Left ventricle myocardium superior (tissue), 1 donor: ENCODE measurements around the gene KIAA0930. TPM values are rescaled to one million over a fixed set of nuclear protein-coding genes. Genes with fewer than 3 reads are reported as not detected.
A peak's percentile ranks its signal among the peaks of the same experiment; 100 is the strongest.

ENCODE experiments used
- ATAC-seq: fragments of 200-7000 bp; cut with Tn5 transposase; one replicate; pipeline ENCODE4 v1.9.1; 2020; ENCODE audit warnings: mild to moderate bottlenecking, moderate library complexity
- DNase-seq: peaks from one replicate; pipeline ENCODE4 v3.0.0-alpha.2; 2020
- intact Hi-C: fragments of 100-400 bp; cut with micrococcal nuclease; formaldehyde crosslinking; loops from one replicate; pipeline ENCODE4 v1.11.0; 2022
- microRNA-seq: library from miRNA; unstranded; fragments of <30 nt; microRNA quantifications from one replicate; pipeline ENCODE4 v1.2.0, GENCODE V29; 2020; ENCODE audit warnings: borderline number of aligned reads
- total RNA-seq: library from RNA; stranded (reverse); fragmentation: NEBNext Ultra II Directional; extraction: Animal tissue kit (Norgen Biotek cat#: 25700); gene quantifications from one replicate; pipeline ENCODE4 v1.2.1, GENCODE V29; 2021
- donor health status: DM: no; HTN: yes; CAD: no; lungs with severe emphysema.

Gene KIAA0930
- total RNA-seq, 1 donor from 2014 or later, result 24.1 TPM

DNA sequence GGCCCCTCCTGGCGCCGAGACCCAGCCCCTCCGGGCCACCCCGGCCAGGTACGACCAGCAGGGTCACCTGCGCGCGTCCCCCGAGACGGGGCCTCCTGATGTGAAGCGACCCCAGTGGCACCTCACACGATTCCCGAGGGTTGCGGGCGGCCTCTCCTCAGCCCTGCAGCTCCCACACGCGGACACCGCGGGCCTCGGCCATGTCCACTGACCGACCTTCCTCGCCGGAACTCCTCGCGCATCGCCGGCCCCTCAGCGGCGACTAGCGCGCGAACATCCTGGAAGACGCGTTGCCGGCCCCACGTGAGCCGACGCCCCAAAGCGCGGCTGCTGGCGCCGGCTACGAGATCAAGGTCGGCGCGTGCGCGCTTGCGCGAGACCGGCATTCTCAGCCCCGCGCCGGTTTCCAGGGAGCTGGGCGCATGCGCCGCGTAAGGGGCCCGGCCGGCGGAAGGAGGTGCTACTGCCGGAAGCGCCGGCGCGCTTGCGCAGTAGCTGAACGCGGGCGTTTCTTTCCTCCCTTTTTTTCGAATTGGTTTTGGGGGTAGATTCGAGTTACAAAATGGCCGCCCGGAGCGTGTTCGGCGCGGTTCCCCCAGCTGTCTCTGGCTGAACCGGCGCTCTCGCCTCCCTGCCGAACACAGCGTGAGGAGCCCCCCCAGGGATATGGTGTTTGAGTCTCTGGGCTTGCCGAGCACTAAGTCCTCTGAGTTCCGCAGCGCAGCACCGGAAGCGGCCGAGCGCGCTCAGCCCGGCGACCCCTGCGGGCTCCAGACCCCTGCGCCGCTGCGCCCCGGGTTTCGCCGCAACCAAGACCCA, 77.0 kb downstream of the KIAA0930 start, which contains the start of gene NUP50:
Gene NUP50, plus strand, starts transcription at position 475 of the 819 bp plus-strand sequence. CDS start 4,253 bp downstream, outside the sequence.
- peak; percentile 97 for ATAC-seq
- DNase-seq, result peak; percentile 99
- intact Hi-C loops, result no loop called here

DNA sequence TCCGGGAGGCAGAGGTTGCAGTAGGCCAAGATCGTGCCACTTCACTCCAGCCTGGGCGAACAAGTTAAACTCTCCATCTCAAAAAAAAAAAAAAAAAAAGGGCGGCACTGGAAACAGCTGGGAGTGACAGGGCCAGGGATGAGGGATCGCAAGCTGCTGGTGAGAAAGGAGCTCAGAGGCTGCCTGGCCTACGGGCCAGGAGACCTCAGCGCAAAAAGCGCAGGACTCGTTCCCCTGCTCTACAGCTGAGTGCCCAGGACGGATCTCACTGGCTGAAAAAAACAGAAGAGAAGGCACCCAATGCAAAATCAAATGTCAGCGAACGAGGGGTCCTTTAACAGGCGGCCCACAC, 77.6 kb downstream of the KIAA0930 start:
- peak; percentile 47 for ATAC-seq
- DNase-seq, result no peak
- intact Hi-C loops, result no loop called here

DNA sequence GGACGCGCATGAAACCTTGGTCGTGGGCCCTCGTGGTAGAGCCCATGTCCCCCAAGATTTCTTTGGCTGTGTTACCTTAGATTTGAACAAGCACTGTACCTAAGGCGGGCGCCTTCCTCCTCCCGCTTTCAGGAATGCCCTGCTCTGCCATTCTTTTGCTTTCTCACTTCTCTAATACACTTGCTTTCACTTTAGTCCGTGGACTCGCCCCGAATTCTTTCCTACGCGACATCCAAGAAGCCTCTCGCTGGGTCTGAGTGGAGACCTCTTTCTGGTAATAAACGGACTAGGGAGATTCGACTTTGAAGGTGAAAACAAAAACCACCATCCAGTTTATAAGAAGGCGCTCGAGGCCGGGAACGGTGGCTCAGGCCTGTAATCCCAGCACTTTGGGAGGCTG, 78.2 kb downstream of the KIAA0930 start:
- DNase-seq, result no peak
- ATAC-seq, result no peak
- intact Hi-C loops, result no loop called here

DNA sequence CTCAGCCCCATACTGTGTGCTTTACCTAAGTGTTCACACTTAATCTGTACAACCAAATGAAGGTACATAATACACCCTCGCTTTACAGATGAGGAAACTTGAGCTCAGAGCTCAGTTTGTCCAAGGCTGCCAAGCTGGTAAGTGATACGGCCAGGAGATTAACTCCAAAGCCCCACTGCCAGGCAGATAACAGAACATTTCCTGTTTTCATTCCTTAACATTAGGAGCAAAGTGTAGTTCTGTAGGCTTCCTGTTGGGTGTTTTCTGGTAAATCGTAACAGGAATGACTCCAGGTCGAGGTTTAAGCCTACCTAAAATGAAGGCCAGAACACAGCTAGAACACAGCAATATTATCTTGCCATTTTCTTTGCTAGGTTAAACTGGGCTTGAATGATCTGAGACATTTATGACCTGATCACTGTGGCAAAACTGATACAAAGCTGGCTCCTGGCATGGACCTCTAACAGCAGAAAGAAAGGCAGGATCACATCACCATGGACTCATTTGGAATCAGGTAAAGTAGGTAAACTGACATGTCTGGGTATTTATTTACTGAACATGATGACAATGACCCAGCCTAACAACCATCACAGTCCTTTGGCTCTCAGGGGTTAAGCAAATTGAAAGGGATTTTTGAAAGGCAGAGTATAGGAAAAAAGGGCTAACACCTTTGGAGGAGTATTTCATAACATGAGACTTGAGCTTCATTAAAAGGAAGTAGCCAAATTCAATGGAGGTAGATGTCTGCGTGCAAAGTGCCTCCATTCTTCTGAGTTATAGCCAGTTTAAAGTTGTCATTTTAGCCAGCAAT, 80.8 kb downstream of the KIAA0930 start:
- intact Hi-C loops, result no loop called here
- no peak for ATAC-seq
- no peak for DNase-seq

DNA sequence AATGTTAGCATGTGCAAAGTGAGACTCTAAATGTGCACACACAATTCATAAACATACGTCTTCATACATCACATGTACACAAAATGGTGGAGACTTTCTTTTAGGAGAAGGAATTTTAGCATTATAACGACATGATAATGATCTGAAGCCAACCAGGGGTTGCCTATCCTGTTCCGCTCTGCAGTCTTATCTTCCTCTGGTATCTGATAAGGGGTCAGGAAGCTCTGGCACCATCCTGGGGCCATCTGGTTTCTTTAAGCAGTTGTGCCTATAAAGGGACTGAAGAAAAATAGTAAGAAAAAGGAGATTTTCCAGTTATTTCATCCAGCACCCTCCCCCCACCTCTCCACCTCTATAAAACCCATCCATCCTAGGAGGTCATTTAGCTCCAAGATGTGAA, 82.8 kb downstream of the KIAA0930 start:
- intact Hi-C loops, result no loop called here
- DNase-seq, result no peak
- no peak for ATAC-seq

DNA sequence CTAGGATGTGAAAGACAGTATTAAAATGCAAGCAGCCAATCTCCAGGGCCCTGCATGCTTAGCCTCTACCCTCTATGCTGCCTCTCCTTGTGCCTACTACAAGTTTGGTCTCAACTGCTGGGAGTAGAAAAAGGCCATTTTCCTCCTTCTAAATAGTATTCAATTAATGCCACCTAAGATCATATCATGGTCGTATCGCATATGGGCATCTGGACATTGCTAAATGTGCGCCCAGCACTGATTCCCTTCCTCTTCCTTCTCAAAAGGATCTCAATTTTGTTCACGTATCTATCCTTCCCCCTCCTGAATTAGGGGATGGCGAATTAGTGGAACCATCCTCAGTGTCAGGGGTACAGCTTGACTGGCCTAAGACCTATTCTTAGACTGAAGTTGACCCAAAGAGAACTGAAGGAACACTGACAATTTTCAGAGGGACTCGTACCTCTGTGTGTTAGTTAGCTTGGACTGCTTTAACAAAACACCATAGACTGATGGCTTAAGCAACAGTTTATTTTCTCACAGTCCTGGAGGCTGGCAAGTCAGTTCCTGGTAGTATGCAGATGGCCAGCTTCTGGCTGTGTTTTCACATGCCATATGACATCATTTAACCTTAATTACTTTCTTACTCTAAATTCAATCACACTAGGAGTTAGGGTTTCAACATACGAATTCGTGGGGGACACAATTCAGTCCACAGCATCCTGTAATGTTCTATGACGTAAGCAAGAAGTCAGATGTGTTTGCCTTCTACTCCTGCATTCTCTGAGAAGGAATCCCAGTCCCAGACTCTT, 85.4 kb downstream of the KIAA0930 start:
- intact Hi-C loops, result no loop called here
- ATAC-seq (no peak), DNase-seq (no peak)

DNA sequence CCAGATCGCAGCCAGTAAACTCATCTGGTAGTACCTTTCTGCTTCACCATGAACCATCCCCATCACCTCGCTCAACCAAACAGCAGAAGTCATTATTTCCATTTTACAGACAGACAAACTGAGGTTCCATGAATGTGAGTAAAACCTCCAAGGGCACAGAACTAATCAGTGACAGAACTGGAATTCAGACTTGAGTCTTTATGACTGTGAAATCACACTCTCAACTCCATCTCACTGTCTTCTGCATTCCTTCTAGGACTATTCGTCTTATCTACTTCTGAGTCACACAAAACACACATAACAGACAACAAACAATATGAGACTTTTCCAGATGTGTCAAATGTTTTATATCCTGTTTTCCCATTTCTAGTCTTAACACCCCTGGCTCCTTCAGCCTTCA, 86.3 kb downstream of the KIAA0930 start:
- ATAC-seq, result no peak
- no peak for DNase-seq
- intact Hi-C loops, result no loop called here

DNA sequence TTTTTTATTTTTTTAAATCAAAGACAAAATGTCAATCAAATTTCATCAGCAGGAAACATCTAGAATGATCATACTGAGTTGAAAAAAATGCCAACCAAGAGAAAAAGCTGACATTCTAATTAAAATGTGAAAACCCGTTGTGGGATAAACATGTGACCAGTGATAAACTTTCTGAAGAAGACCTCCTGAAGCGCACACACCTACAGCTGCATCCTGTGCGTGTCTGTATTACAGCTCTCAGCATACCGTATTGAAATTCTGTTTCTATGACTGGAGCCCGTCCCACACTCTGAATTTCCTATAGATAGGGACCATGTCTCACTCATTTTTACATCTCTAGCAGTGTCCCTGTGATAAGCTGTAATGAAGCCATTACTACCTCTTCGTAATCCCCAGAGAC, 89.2 kb downstream of the KIAA0930 start:
- no peak for DNase-seq
- intact Hi-C loops, result no loop called here

DNA sequence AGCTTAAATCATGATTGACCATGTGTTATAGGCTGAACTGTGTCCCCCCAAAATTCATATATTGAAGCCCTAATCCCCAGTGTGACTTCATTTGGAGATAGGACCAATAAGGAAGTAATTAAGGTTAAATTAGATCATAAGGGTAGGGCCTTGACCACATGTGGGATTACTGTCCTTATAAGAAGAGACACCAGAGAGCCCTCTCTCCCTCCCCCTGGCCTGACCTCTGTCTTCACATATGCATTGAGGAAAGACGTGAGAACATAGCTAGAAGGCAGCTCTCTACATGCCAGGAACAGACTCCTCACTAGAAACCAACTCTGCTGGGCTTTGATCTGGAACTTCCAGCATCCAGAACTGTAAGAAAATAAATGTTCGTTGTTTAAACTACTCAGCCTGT, 90.6 kb downstream of the KIAA0930 start:
- intact Hi-C loops, result no loop called here
- no peak for ATAC-seq
- no peak for DNase-seq

More for the DNA sequence above, 89.2 kb downstream of the KIAA0930 start:
- no peak for ATAC-seq

DNA sequence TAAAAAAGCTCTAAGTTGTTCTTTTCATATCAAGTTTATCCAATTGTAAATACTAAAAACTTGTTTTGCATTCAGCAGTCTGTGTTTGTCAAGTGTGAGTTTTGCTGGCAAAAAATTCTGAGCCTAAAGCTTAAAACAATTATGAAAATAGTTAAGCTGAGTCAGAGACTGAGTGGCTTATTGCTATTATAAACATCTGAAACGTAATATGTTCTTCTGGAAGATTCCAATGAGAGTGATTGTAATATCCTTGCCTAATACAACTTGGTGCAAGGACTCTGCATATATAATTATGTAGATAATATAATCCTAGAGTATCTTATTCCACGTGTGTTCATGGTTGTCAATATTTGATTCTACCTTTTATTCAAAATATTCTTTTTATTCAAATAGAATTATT, 91.0 kb downstream of the KIAA0930 start:
- no peak for ATAC-seq
- intact Hi-C loops, result no loop called here
- no peak for DNase-seq

DNA sequence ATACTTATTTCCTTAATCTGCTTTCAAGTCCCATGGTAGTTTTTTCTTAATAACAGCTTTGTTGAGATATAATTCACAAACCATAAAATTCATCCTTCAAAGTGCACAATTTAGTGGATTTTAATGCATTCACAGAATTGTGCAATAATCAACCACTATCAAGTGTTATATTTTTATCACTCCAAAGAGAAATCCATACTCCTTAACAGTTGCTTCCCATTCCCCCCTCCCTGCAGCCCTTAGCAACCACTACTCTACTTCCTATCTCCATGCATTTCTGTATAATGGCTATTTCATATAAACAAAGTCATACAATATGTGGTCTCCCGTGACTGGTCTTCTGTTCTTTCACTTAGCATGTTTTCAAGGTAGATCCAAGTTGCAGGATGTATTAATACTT, 95.8 kb downstream of the KIAA0930 start:
- ATAC-seq (no peak), DNase-seq (no peak)
- intact Hi-C loops, result no loop called here

DNA sequence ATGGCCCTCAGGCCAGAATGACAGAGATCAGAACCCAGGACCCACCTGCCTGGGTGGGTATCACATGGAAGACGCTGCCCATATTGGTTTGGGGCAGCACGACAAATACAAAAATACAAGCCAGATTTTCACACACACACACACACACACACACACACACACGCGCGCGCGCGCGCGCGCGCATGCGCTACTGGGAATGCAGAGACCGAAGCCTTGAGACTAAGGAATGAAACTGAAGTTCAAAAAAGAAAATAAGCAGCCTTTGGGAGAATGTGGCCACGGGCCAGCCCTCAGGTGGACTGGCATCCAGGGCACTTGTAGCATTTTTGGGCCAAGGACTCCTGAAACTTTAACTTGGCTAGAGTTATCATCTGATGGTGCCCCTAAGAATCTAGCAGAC, 98.3 kb downstream of the KIAA0930 start:
- DNase-seq, result no peak
- no peak for ATAC-seq
- intact Hi-C loops, result no loop called here

Small RNA genes lying within 50 kb of the gene (microRNA-seq; reads per million reads assigned to microRNA genes)
- gene MIR1249, result not detected

Other genes starting within 250 kb of the KIAA0930 start
- gene PHF21B, start 230.9 kb downstream of the KIAA0930 start, total RNA-seq, result 0.35 TPM
- 16.2 TPM for gene NUP50, start 77.0 kb downstream of the KIAA0930 start, total RNA-seq
- 0.25 TPM for gene UPK3A, start 44.1 kb upstream of the KIAA0930 start, total RNA-seq
- gene FAM118A, start 69.0 kb upstream of the KIAA0930 start, total RNA-seq, result 20.7 TPM
- gene SMC1B, start 172.7 kb upstream of the KIAA0930 start, total RNA-seq, result not detected
- gene RIBC2, start 172.8 kb upstream of the KIAA0930 start, total RNA-seq, result not detected